ENCODE results near the gene CIZ1. TPM values are rescaled to one million over a fixed set of nuclear protein-coding genes. Genes with fewer than 3 reads are reported as not detected.

The CIZ1 gene
- total and polyA plus RNA-seq, 2 of the 13 experiments (the other 11 are each of a cell fraction or from before 2014, with no cell fraction given), result 30.6 to 50.3 TPM

GRCh38 chr9:128127990-128128835, 63.2 kb downstream of the CIZ1 start (continued):
- TF ChIP-seq ZNF619 (CRISPR knock-in tag; IDR thresholded peaks at IDR 0.05) (0 out of 2 replicates have a peak, but pooled peaks have one; percentile 32), ZMYM3 (CRISPR knock-in tag; IDR thresholded peaks at IDR 0.05) (peak; percentile 21; the same call in 1 of the 2 replicates), ZNF34 (CRISPR knock-in tag; IDR thresholded peaks at IDR 0.05; ENCODE audit: borderline replicate concordance) (no peak), ZFP36 (IDR thresholded peaks at IDR 0.05; ENCODE audit: borderline replicate concordance, low read depth, low read length, partially characterized antibody) (no peak), RXRB (CRISPR knock-in tag; IDR thresholded peaks at IDR 0.05; ENCODE audit: borderline replicate concordance) (no peak), ZNF20 (CRISPR knock-in tag; IDR thresholded peaks at IDR 0.05) (no peak), ZNF75D (CRISPR knock-in tag; IDR thresholded peaks at IDR 0.05; ENCODE audit: borderline replicate concordance) (no peak), RFX1 (IDR thresholded peaks at IDR 0.05) (no peak), GABPB1 (CRISPR knock-in tag; IDR thresholded peaks at IDR 0.05) (peak; percentile 85), ATF1 (CRISPR knock-in tag; IDR thresholded peaks at IDR 0.05) (peak; percentile 17; the same call in 1 of the 2 replicates), ZNF839 (CRISPR knock-in tag; IDR thresholded peaks at IDR 0.05; ENCODE audit: borderline replicate concordance) (0 out of 2 replicates have a peak, but pooled peaks have one; percentile 59), NFKB2 (CRISPR knock-in tag; IDR thresholded peaks at IDR 0.05; ENCODE audit: borderline replicate concordance) (no peak), HNF1B (CRISPR knock-in tag; IDR thresholded peaks at IDR 0.05) (0 out of 2 replicates have a peak, but pooled peaks have one; percentile 57), KMT2B (CRISPR knock-in tag; IDR thresholded peaks at IDR 0.05) (peak; percentile 35; the same call in 1 of the 2 replicates), MAFF (IDR thresholded peaks at IDR 0.05; ENCODE audit: low read depth, low read length) (no peak), SIX1 (CRISPR knock-in tag; IDR thresholded peaks at IDR 0.05; ENCODE audit: borderline replicate concordance) (no peak), SIX4 (CRISPR knock-in tag; IDR thresholded peaks at IDR 0.05) (no peak), ZNF138 (CRISPR knock-in tag; IDR thresholded peaks at IDR 0.05; ENCODE audit: low read depth) (0 out of 2 replicates have a peak, but pooled peaks have one; percentile 54), MED8 (CRISPR knock-in tag; IDR thresholded peaks at IDR 0.05; ENCODE audit: insufficient replicate concordance) (peak; percentile 65), PCBP2 (optimal IDR thresholded peaks at IDR 0.05; ENCODE audit: low read depth, low read length, poor library complexity, severe bottlenecking) (no peak), NR1H2 (CRISPR knock-in tag; IDR thresholded peaks at IDR 0.05; ENCODE audit: borderline replicate concordance, low read depth) (no peak)
- TF ChIP-seq, protein P1, sequence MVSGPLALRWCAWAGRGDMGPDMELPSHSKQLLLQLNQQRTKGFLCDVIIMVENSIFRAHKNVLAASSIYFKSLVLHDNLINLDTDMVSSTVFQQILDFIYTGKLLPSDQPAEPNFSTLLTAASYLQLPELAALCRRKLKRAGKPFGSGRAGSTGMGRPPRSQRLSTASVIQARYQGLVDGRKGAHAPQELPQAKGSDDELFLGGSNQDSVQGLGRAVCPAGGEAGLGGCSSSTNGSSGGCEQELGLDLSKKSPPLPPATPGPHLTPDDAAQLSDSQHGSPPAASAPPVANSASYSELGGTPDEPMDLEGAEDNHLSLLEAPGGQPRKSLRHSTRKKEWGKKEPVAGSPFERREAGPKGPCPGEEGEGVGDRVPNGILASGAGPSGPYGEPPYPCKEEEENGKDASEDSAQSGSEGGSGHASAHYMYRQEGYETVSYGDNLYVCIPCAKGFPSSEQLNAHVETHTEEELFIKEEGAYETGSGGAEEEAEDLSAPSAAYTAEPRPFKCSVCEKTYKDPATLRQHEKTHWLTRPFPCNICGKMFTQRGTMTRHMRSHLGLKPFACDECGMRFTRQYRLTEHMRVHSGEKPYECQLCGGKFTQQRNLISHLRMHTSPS (CRISPR knock-in tag; IDR thresholded peaks at IDR 0.05; ENCODE audit: low read depth), result no peak
- TF ChIP-seq, protein P2, sequence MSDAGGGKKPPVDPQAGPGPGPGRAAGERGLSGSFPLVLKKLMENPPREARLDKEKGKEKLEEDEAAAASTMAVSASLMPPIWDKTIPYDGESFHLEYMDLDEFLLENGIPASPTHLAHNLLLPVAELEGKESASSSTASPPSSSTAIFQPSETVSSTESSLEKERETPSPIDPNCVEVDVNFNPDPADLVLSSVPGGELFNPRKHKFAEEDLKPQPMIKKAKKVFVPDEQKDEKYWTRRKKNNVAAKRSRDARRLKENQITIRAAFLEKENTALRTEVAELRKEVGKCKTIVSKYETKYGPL (CRISPR knock-in tag; IDR thresholded peaks at IDR 0.05), result no peak
- TF ChIP-seq, protein P3, sequence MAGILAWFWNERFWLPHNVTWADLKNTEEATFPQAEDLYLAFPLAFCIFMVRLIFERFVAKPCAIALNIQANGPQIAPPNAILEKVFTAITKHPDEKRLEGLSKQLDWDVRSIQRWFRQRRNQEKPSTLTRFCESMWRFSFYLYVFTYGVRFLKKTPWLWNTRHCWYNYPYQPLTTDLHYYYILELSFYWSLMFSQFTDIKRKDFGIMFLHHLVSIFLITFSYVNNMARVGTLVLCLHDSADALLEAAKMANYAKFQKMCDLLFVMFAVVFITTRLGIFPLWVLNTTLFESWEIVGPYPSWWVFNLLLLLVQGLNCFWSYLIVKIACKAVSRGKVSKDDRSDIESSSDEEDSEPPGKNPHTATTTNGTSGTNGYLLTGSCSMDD (CRISPR knock-in tag; IDR thresholded peaks at IDR 0.05), result no peak
- TF ChIP-seq, protein P4, sequence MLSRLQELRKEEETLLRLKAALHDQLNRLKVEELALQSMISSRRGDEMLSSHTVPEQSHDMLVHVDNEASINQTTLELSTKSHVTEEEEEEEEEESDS (CRISPR knock-in tag; IDR thresholded peaks at IDR 0.05; ENCODE audit: borderline replicate concordance), result no peak

All from HepG2 (cell line).